GM19193 (cell line): ENCODE results near the gene FTSJ1.
A peak's percentile ranks its signal among the peaks of the same experiment; 100 is the strongest.

Experiments used
- POLR2A ChIP-seq: IDR thresholded peaks from 4 replicates; pipeline ENCODE4 v1.6.1; 2011; ENCODE audit not compliant: insufficient read depth, insufficient read length; ENCODE audit errors: extremely low read depth

Gene FTSJ1, protein sequence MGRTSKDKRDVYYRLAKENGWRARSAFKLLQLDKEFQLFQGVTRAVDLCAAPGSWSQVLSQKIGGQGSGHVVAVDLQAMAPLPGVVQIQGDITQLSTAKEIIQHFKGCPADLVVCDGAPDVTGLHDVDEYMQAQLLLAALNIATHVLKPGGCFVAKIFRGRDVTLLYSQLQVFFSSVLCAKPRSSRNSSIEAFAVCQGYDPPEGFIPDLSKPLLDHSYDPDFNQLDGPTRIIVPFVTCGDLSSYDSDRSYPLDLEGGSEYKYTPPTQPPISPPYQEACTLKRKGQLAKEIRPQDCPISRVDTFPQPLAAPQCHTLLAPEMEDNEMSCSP

GRCh38 chrX:48475774-48476577 is at the start of gene FTSJ1:
Gene FTSJ1 (plus strand): TSS chrX:48476199. CDS start chrX:48478048, 1,849 bp downstream.
- peak; percentile 67 for TF ChIP-seq POLR2A

- TF ChIP-seq POLR2A: no peak
Measured at GRCh38 chrX:48450076-48450475, 25.9 kb upstream of the FTSJ1 start.

DNA sequence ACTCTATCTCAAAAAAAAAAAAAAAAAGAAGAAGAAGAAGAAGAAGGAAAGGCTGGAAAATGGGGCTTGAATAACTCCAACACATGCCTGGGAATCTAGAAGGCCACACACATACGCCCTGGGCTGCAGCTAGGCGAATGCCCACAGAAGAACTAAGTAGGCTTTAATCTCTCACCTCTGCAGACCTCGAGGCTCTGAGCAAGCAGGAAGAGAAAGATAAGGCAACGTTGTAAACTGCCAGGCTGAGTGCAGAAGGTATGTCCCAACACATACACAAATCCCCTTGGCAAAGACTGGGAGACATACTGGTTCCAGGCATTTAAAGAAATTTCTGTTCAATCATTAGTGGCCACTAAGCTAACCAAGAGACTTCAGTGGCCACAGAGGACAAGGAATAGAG is 24.3 kb upstream of the FTSJ1 start:
- no peak for TF ChIP-seq POLR2A

DNA sequence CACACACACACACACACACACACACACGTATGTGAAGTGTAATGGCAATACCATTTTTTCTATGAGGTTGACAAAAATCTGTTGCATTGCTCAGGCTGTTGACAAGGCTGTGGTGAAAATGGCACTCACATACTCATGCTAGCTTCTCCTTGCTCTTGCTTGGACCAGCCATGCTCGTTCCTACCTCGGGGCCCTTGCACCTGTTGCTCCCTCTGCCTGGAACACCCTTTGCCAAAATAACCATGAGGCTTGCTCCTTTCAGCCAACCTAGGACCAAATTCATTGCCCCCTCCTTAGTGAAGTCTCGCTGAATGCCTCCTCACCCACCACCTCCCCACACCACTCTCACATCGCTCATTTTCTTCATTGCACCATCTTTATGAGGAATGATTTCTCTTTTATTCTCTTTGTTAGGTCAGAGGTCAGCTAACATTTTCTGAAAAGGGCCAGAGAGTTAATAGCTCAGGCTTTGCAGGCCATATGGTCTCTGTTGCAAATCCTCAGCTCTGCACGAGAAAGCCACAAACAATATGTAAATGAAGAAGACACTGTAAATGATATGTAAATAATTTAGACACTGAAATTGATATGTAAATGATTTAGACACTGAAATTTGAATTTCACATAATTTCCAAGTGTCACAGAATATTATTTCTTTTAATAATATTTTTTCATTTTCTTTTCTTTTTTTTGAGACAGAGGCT is 19.2 kb upstream of the FTSJ1 start:
- no peak for TF ChIP-seq POLR2A

DNA sequence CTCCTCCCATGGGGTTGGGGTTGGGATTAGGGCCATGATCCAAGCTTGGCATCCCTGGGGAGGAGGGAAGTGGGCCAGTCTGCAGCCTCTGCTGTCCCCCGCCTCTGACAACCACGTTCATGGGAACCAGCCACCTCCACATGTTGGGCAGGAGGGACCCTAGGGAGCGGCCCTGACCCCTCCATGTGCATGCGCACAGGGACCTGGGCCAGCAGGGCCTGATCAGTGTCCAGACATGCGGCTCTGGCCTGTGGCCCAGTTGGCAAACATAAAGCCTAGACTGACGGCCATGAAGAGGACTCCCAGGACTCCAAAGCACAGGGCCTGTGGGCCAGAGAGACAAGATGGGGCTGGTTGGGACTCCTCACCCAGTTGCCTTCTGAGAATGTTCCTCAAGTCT is 17.3 kb upstream of the FTSJ1 start:
- TF ChIP-seq POLR2A: no peak

- TF ChIP-seq POLR2A: no peak
Measured at GRCh38 chrX:48459483-48459882, 16.5 kb upstream of the FTSJ1 start.

GRCh38 chrX:48460031-48460430 is 16.0 kb upstream of the FTSJ1 start:
- no peak for TF ChIP-seq POLR2A

DNA sequence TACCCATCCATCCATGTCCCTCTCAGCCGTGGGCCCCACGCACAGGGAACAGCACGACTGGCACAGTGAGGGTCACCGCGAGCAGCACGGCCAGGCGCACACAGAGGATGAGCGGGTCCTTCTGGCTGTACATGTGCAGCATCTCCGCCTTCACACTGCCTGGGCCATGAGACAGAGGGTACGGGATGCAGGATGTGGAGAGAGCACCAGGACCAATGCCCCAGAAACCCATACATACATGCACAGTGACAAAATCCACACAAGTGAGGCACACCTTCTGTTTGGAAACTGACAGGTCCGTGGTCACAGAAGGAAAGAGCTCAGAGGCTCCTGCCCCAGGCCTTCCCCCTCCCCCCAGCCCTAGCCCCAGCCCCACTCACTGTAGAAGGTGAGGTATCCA is 15.4 kb upstream of the FTSJ1 start:
- TF ChIP-seq POLR2A: no peak

DNA sequence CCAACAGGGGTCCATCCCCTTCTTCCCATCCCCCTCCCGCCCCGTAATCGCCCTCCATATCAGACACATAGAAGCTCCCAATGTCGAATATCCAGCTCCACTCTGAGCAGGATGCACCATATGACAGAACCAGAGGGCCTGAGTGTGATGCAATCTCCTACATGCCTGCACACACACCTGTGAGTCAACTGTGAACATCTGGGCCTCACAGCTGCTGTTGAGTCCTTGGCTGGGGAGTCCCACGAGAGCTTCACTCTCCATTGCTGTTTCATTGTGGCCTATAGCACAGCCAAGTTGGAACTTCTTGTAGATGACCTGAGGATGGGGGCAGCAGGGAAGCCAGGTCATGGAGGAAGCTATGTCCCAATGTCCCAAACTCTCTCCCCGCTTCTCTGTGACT is 14.2 kb upstream of the FTSJ1 start:
- TF ChIP-seq POLR2A: no peak

DNA sequence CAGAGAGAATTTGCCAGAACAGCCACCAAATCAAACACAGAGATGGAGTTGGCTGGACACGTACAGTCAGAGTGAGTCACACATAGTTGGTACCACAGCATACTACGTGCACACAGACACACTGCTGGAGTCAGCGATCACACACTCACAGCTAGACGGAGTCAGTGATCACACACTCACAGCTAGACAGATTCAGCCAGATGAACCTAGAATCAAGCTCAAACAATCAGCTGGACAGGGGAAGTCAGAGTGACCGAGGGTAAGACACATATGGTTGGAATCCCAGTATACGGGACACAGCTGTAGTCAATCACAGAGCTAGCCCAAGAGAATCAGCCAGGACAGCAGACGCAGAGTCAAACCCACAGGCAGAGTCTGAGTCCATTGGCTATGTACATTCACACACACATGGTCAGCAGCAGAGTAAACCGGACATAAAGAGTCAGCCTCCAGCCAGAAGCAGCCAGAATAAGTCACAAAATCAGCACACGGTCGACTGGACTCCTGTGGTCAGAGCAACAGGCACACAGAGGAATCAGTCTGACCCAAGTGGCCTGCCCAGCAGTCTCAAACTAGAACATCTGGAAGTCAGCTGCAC is 10.6 kb upstream of the FTSJ1 start:
- TF ChIP-seq POLR2A: no peak

GRCh38 chrX:48466696-48467095 is 9.3 kb upstream of the FTSJ1 start:
- no peak for TF ChIP-seq POLR2A

GRCh38 chrX:48467281-48467761 is 8.7 kb upstream of the FTSJ1 start:
- no peak for TF ChIP-seq POLR2A

GRCh38 chrX:48468247-48468671 is 7.7 kb upstream of the FTSJ1 start:
- TF ChIP-seq POLR2A: peak; percentile 6

DNA sequence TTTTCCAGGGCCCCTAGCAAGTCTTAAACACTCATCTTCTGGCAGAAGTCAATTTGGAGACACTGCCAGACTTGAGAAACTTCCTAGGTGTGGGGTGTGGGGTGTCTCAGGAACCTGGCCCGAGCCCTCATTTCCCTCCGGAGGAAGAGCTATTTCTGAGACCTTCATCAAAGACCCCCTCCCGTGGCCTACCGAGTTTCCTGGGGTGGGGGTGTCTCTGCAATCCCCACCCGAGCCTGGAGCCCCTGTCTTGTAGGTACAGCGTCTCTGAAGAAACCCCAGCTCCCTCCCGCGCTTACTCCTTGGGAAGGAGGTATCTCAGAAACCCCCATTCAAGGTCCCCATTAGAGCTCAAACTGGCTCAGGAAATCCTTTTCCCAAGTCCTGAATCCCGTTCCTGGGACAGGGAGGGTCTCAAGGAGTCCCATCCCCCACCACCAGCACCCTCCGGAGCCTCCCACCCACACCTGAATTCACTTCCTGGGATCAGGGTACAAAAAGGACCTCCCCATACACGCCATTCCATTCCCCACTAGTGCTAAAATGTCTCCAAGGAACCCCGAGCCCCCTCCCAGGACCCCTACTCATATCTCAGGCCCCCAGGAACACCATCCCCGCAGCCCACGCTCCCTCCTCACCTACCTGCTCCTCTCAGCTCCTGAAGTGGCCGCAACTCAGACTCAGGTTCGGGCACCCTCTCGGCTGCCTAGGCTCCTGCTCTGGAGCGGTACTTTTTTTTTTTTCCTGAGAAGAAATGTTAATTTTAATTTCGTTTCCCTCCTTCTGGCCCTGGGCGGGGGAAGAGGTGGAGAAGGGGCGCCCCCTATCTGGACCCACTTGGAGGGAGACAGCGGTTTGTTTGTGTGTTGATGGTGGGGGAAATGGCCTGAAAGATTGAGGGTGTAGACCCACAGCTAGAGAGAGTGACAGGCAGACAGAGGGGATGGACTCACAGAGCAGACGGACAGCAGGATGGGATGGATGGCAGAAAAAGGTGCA is 7.0 kb upstream of the FTSJ1 start:
- TF ChIP-seq POLR2A: no peak
